Osteoblast (primary cell): ENCODE data around the gene OTOG. TPM values are rescaled to one million over a fixed set of nuclear protein-coding genes. Genes with fewer than 3 reads are reported as not detected.

Source experiments
- DNase-seq: peaks from one replicate; pipeline ENCODE4 v3.0.0; 2011; ENCODE audit warnings: low spot score, mixed read lengths; ENCODE audit not compliant: insufficient read length; ENCODE audit errors: missing footprints
- H2AFZ ChIP-seq: 2 replicates; pipeline ENCODE4 v1.6.0; 2011; ENCODE audit warnings: mild to moderate bottlenecking, low read length
- H3K27ac ChIP-seq: 2 replicates; pipeline ENCODE4 v1.5.1; 2011; ENCODE audit warnings: mild to moderate bottlenecking, low read depth, low read length, moderate library complexity
- H3K27me3 ChIP-seq: 2 replicates; pipeline ENCODE4 v1.6.0; 2012; ENCODE audit warnings: mild to moderate bottlenecking, control low read depth, inconsistent platforms, low read length, moderate library complexity; ENCODE audit not compliant: insufficient read depth
- H3K36me3 ChIP-seq: 2 replicates; pipeline ENCODE4 v1.5.1; 2011; ENCODE audit warnings: mild to moderate bottlenecking, low read length, control low read depth, moderate library complexity; ENCODE audit not compliant: insufficient read depth
- H3K4me1 ChIP-seq: 2 replicates; pipeline ENCODE4 v1.5.1; 2011; ENCODE audit warnings: mild to moderate bottlenecking, low read length, control low read depth, moderate library complexity; ENCODE audit not compliant: insufficient read depth
- H3K4me2 ChIP-seq: 2 replicates; pipeline ENCODE4 v1.6.0; 2011; ENCODE audit warnings: mild to moderate bottlenecking, low read length; ENCODE audit not compliant: insufficient read depth
- H3K4me3 ChIP-seq: fragments of 200-600 bp; sonication (generic); 3 replicates; pipeline ENCODE4 v1.5.1; 2012; ENCODE audit warnings: mild to moderate bottlenecking, low read length, inconsistent platforms; ENCODE audit not compliant: insufficient read depth
- H3K79me2 ChIP-seq: 2 replicates; pipeline ENCODE4 v1.6.0; 2012; ENCODE audit warnings: mild to moderate bottlenecking, low read length, control low read depth, inconsistent platforms; ENCODE audit not compliant: insufficient read depth
- H3K9me3 ChIP-seq: 2 replicates; pipeline ENCODE4 v1.5.1; 2011; ENCODE audit warnings: low read depth, low read length, control low read depth
- H4K20me1 ChIP-seq: 2 replicates; pipeline ENCODE4 v1.6.0; 2012; ENCODE audit warnings: mild to moderate bottlenecking, low read length, control low read depth; ENCODE audit not compliant: insufficient read depth
- CTCF ChIP-seq: IDR thresholded peaks from 2 replicates; pipeline ENCODE4 v1.5.1; 2011; ENCODE audit warnings: mild to moderate bottlenecking, low read depth, low read length, moderate library complexity; ENCODE audit errors: extremely low read depth
- total RNA-seq: library from RNA; depleted of rRNA; stranded (reverse); fragments of >200 nt; gene quantifications from 2 replicates; pipeline ENCODE4 v1.2.3, GENCODE V29; 2012

The OTOG gene
- total RNA-seq, 1 donor = not detected

- H2AFZ ChIP-seq = no peak overlapping the region
- no peaks in the 10 kb centered on the region for H3K9me3 ChIP-seq
- H3K27ac ChIP-seq = no peak overlapping the region
- no peaks in the 10 kb centered on the region for H3K4me1 ChIP-seq
- H3K4me2 ChIP-seq = no peak overlapping the region
- TF ChIP-seq CTCF = no peak
- no peaks in the 10 kb centered on the region for H4K20me1 ChIP-seq
- no peak overlapping the region for H3K4me3 ChIP-seq
- peaks cover 3% of the 10 kb centered on the region for H3K27me3 ChIP-seq
- DNase-seq = peak; percentile 66
- H3K36me3 ChIP-seq = no peaks in the 10 kb centered on the region
- no peaks in the 10 kb centered on the region for H3K79me2 ChIP-seq
Measured at GRCh38 chr11:17601676-17602075, 54.6 kb downstream of the OTOG start.

- peak; percentile 68 for DNase-seq
- no peak for TF ChIP-seq CTCF
Measured at GRCh38 chr11:17602105-17603001, 55.3 kb downstream of the OTOG start.

GRCh38 chr11:17603056-17603825 lies 56.2 kb downstream of the OTOG start:
- no peaks in the 10 kb centered on the region for H3K36me3 ChIP-seq
- H2AFZ ChIP-seq = no peak overlapping the region
- H3K4me1 ChIP-seq = no peaks in the 10 kb centered on the region
- no peak overlapping the region for H3K4me3 ChIP-seq
- peak; percentile 66 for DNase-seq
- peaks cover 3% of the 10 kb centered on the region for H3K27me3 ChIP-seq
- no peaks in the 10 kb centered on the region for H4K20me1 ChIP-seq
- TF ChIP-seq CTCF = no peak
- no peak overlapping the region for H3K27ac ChIP-seq
- H3K79me2 ChIP-seq = no peaks in the 10 kb centered on the region
- H3K9me3 ChIP-seq = no peaks in the 10 kb centered on the region
- no peak overlapping the region for H3K4me2 ChIP-seq

More at GRCh38 chr11:17602105-17603001, 55.3 kb downstream of the OTOG start:
- Histone ChIP-seq H3K27me3 (peaks cover 3% of the 10 kb centered on the region), H3K4me3 (no peak overlapping the region), H2AFZ (no peak overlapping the region), H3K79me2 (no peaks in the 10 kb centered on the region), H3K9me3 (no peaks in the 10 kb centered on the region), H4K20me1 (no peaks in the 10 kb centered on the region), H3K4me2 (no peak overlapping the region), H3K4me1 (no peaks in the 10 kb centered on the region), H3K36me3 (no peaks in the 10 kb centered on the region), H3K27ac (no peak overlapping the region)
